Fibroblast of pulmonary artery (primary cell): ENCODE data around the gene FCER2.
"Not testable (repeated sequence)": the region's sequence is repeated elsewhere in the genome, so short reads cannot be mapped to it uniquely, and the experiment has no call there.

Experiments
- DNase-seq: peaks from one replicate; pipeline ENCODE4 v3.0.0-alpha.2; 2010; ENCODE audit warnings: low read depth
- H3K4me3 ChIP-seq: replicated peaks from 2 replicates; pipeline ENCODE4 v1.5.1; 2011; ENCODE audit warnings: low read depth, mild to moderate bottlenecking, control low read depth, low read length, moderate library complexity
- CTCF ChIP-seq: IDR thresholded peaks from 2 replicates; pipeline ENCODE4 v1.5.1; 2011; ENCODE audit warnings: mild to moderate bottlenecking, control low read depth, low read length, inconsistent platforms; ENCODE audit errors: missing control alignments

FCER2 gene

GRCh38 chr19:7650148-7650547, 51.8 kb downstream of the FCER2 start:
- no peak for DNase-seq
- no peak overlapping the region for H3K4me3 ChIP-seq

GRCh38 chr19:7648265-7649014, 53.5 kb downstream of the FCER2 start:
- no peak for DNase-seq
- no peak overlapping the region for H3K4me3 ChIP-seq
- no peak for TF ChIP-seq CTCF

More at GRCh38 chr19:7650148-7650547, 51.8 kb downstream of the FCER2 start:
- no peak for TF ChIP-seq CTCF

- no peak for TF ChIP-seq CTCF
- H3K4me3 ChIP-seq, result no peak overlapping the region
- no peak for DNase-seq
Observed at GRCh38 chr19:7647156-7647555, 54.8 kb downstream of the FCER2 start.

GRCh38 chr19:7646426-7646700, 55.6 kb downstream of the FCER2 start:
- TF ChIP-seq CTCF, result no peak
- DNase-seq, result no peak
- no peak overlapping the region for H3K4me3 ChIP-seq

GRCh38 chr19:7645656-7646425, 56.1 kb downstream of the FCER2 start:
- TF ChIP-seq CTCF, result no peak
- H3K4me3 ChIP-seq, result no peak overlapping the region
- DNase-seq, result no peak

- no peak for TF ChIP-seq CTCF
- no peak overlapping the region for H3K4me3 ChIP-seq
- DNase-seq, result no peak
Observed at GRCh38 chr19:7645163-7645562, 56.8 kb downstream of the FCER2 start.

GRCh38 chr19:7644550-7644877, 57.4 kb downstream of the FCER2 start:
- DNase-seq, result no peak
- no peak overlapping the region for H3K4me3 ChIP-seq

GRCh38 chr19:7643629-7644549, 58.0 kb downstream of the FCER2 start:
- not testable (repeated sequence) for DNase-seq, H3K4me3 ChIP-seq

More at GRCh38 chr19:7644550-7644877, 57.4 kb downstream of the FCER2 start:
- TF ChIP-seq CTCF, result no peak
